Measurements from ENCODE around the gene ZNF653. TPM values are rescaled to one million over a fixed set of nuclear protein-coding genes. Genes with fewer than 3 reads are reported as not detected.

ZNF653 gene
- total and polyA plus RNA-seq, 9 of the 15 experiments (the other 6 are each of a cell fraction or from before 2014, with no cell fraction given) = 1.6 to 8.0 (median 4.2) TPM; not detected in 2

- TF ChIP-seq GTF3C2 (IDR thresholded peaks at IDR 0.05; ENCODE audit: borderline replicate concordance, extremely low read depth, insufficient read length) (no peak), CBX3 (IDR thresholded peaks at IDR 0.05; ENCODE audit: borderline replicate concordance in 1 of 2, low read length in 2 of 2) (0 out of 3 replicates have a peak, but pooled peaks of 1 of the 2 experiments have one; percentile 38), CBFA2T2 (conservative IDR thresholded peaks at IDR 0.05) (no peak), FOS (IDR thresholded peaks at IDR 0.05; ENCODE audit: extremely low read depth, insufficient read length) (peak; percentile 57), MECOM (CRISPR knock-in tag; IDR thresholded peaks at IDR 0.05) (no peak), PRDM10 (IDR thresholded peaks at IDR 0.05; ENCODE audit: partially characterized antibody) (peak; percentile 49), FIP1L1 (IDR thresholded peaks at IDR 0.05; ENCODE audit: low read depth, low read length, poor library complexity, severe bottlenecking) (no peak), CREM (IDR thresholded peaks at IDR 0.05; ENCODE audit: low read depth) (peak; percentile 42), YY1 (IDR thresholded peaks at IDR 0.05; ENCODE audit: borderline replicate concordance in 1 of 3, control insufficient read depth in 1 of 3, extremely low read depth in 1 of 3, insufficient read depth in 3 of 3, insufficient read length in 1 of 3, insufficient replicate concordance in 2 of 3, low read depth in 1 of 3, low read length in 2 of 3) (peak in 1 of 3 experiments; percentile 6), JUN (IDR thresholded peaks at IDR 0.05; ENCODE audit: borderline replicate concordance, low read depth, low read length) (no peak), JUN (CRISPR knock-in tag; IDR thresholded peaks at IDR 0.05; ENCODE audit: borderline replicate concordance) (no peak), ZNF695 (CRISPR knock-in tag; IDR thresholded peaks at IDR 0.05) (no peak), RUNX1 (IDR thresholded peaks at IDR 0.05; ENCODE audit: low read depth) (no peak), PHF21A (IDR thresholded peaks at IDR 0.05; ENCODE audit: borderline replicate concordance, low read depth) (no peak), ZKSCAN1 (IDR thresholded peaks at IDR 0.05; ENCODE audit: low read depth, low read length) (no peak), SPI1 (IDR thresholded peaks at IDR 0.05; ENCODE audit: borderline replicate concordance, low read depth, low read length) (no peak), CREBBP (IDR thresholded peaks at IDR 0.05; ENCODE audit: low read depth, low read length) (no peak), HSF4 (CRISPR knock-in tag; IDR thresholded peaks at IDR 0.05; ENCODE audit: borderline replicate concordance) (no peak)
- TF ChIP-seq, protein P1, sequence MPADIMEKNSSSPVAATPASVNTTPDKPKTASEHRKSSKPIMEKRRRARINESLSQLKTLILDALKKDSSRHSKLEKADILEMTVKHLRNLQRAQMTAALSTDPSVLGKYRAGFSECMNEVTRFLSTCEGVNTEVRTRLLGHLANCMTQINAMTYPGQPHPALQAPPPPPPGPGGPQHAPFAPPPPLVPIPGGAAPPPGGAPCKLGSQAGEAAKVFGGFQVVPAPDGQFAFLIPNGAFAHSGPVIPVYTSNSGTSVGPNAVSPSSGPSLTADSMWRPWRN (IDR thresholded peaks at IDR 0.05; ENCODE audit: low read depth) = no peak
Observed at GRCh38 chr19:11481534-11482383, 23.9 kb downstream of the ZNF653 start (continued).

All from K562 (cell line).